Loucy (cell line): ENCODE data around the gene ATRIP.
A peak's percentile ranks its signal among the peaks of the same experiment; 100 is the strongest.

ENCODE experiments used
- H2AFZ ChIP-seq: fragments of 200-600 bp; sonication (generic); 2 replicates; pipeline ENCODE4 v1.6.0; 2016; ENCODE audit warnings: antibody characterized with exemption, mild to moderate bottlenecking, low read length, moderate library complexity
- H3F3A ChIP-seq: fragments of 200-600 bp; 2 replicates; pipeline ENCODE4 v1.6.0; 2016; ENCODE audit warnings: antibody characterized with exemption, low read depth, mild to moderate bottlenecking
- H3K27me3 ChIP-seq: fragments of 200-600 bp; sonication (generic); 2 replicates; pipeline ENCODE4 v1.6.1; 2014; ENCODE audit warnings: low read length, mild to moderate bottlenecking; ENCODE audit not compliant: insufficient read depth, poor library complexity, severe bottlenecking
- H3K36me3 ChIP-seq: fragments of 200-600 bp; sonication (generic); 2 replicates; pipeline ENCODE4 v1.6.1; 2016; ENCODE audit warnings: low read length; ENCODE audit not compliant: insufficient read depth
- H3K4me1 ChIP-seq: fragments of 200-600 bp; sonication (generic); 2 replicates; pipeline ENCODE4 v1.5.1; 2014; ENCODE audit warnings: low read length, mild to moderate bottlenecking; ENCODE audit not compliant: insufficient read depth, poor library complexity, severe bottlenecking
- H3K4me2 ChIP-seq: fragments of 200-600 bp; sonication (generic); 2 replicates; pipeline ENCODE4 v1.6.0; 2014; ENCODE audit warnings: antibody characterized with exemption, low read length, low read depth, mild to moderate bottlenecking; ENCODE audit not compliant: poor library complexity, severe bottlenecking
- H3K4me3 ChIP-seq: fragments of 200-600 bp; sonication (generic); 2 replicates; pipeline ENCODE4 v1.5.1; 2014; ENCODE audit warnings: low read length, mild to moderate bottlenecking, mixed read lengths; ENCODE audit not compliant: poor library complexity, severe bottlenecking
- H3K79me2 ChIP-seq: fragments of 200-600 bp; sonication (generic); 2 replicates; pipeline ENCODE4 v1.6.1; 2014; ENCODE audit warnings: low read length; ENCODE audit not compliant: insufficient read depth
- H3K9ac ChIP-seq: fragments of 200-600 bp; sonication (generic); 2 replicates; pipeline ENCODE4 v1.6.0; 2014; ENCODE audit warnings: mild to moderate bottlenecking, low read depth, low read length, moderate library complexity; ENCODE audit not compliant: poor library complexity, severe bottlenecking
- H3K9me2 ChIP-seq: fragments of 200-600 bp; sonication (generic); replicated peaks from 2 replicates; pipeline ENCODE4 v1.6.1; 2016; ENCODE audit warnings: low read depth, low read length, mixed read lengths
- H3K9me3 ChIP-seq: fragments of 200-600 bp; sonication (generic); 2 replicates; pipeline ENCODE4 v1.6.1; 2014; ENCODE audit warnings: mild to moderate bottlenecking, antibody characterized with exemption, low read length, low read depth; ENCODE audit not compliant: insufficient read depth
- H4K20me1 ChIP-seq: fragments of 200-600 bp; sonication (generic); 2 replicates; pipeline ENCODE4 v1.6.0; 2014; ENCODE audit warnings: antibody characterized with exemption, low read length, mild to moderate bottlenecking; ENCODE audit not compliant: insufficient read depth, poor library complexity, severe bottlenecking
- CTCF ChIP-seq: fragments of 200-600 bp; sonication (generic); conservative IDR thresholded peaks from 2 replicates; pipeline ENCODE4 v1.5.1; 2014; ENCODE audit warnings: mild to moderate bottlenecking, antibody characterized with exemption, low read length
- EZH2phosphoT487 ChIP-seq: fragments of 200-600 bp; IDR thresholded peaks from 2 replicates; pipeline ENCODE4 v1.6.1; 2018; ENCODE audit warnings: antibody characterized with exemption, mild to moderate bottlenecking, moderate library complexity, borderline replicate concordance

The ATRIP gene

GRCh38 chr3:48445277-48445882 lies 1.2 kb upstream of the ATRIP start:
- no peaks in the 10 kb centered on the region for H3K27me3 ChIP-seq
- H3K4me3 ChIP-seq, result peak overlapping the region; percentile 98
- peaks cover 39% of the 10 kb centered on the region for H3K4me1 ChIP-seq
- H3K9me2 ChIP-seq, result no peaks in the 10 kb centered on the region
- TF ChIP-seq CTCF (no peak), EZH2phosphoT487 (no peak)
- peaks cover 10% of the 10 kb centered on the region; the same call in 1 of the 2 replicates for H3K36me3 ChIP-seq
- H3K9ac ChIP-seq, result peak overlapping the region; percentile 95
- no peaks in the 10 kb centered on the region for H3F3A ChIP-seq
- no peak overlapping the region for H2AFZ ChIP-seq
- H3K4me2 ChIP-seq, result peak overlapping the region; percentile 97
- H3K79me2 ChIP-seq, result peaks cover 55% of the 10 kb centered on the region
- no peaks in the 10 kb centered on the region for H3K9me3 ChIP-seq
- H4K20me1 ChIP-seq, result peaks cover 31% of the 10 kb centered on the region

- Histone ChIP-seq H3K27me3 (no peaks in the 10 kb centered on the region), H3K36me3 (peaks cover 10% of the 10 kb centered on the region; the same call in 1 of the 2 replicates), H3K4me1 (peaks cover 39% of the 10 kb centered on the region), H3K4me2 (peak overlapping the region; percentile 97), H3K79me2 (peaks cover 49% of the 10 kb centered on the region), H3F3A (no peaks in the 10 kb centered on the region), H3K4me3 (peak overlapping the region; percentile 98), H3K9me2 (no peaks in the 10 kb centered on the region), H4K20me1 (peaks cover 26% of the 10 kb centered on the region), H2AFZ (peak overlapping the region; percentile 94), H3K9me3 (no peaks in the 10 kb centered on the region), H3K9ac (peak overlapping the region; percentile 95)
- TF ChIP-seq EZH2phosphoT487, result no peak
- no peak for TF ChIP-seq CTCF
Measured at GRCh38 chr3:48446043-48446424, 503 bp upstream of the ATRIP start.

GRCh38 chr3:48451270-48451669 lies 4.7 kb downstream of the ATRIP start:
- Histone ChIP-seq H2AFZ (no peak overlapping the region), H3F3A (no peaks in the 10 kb centered on the region), H3K79me2 (peaks cover 23% of the 10 kb centered on the region), H3K4me1 (peaks cover 19% of the 10 kb centered on the region), H3K9me2 (no peaks in the 10 kb centered on the region), H3K4me3 (no peak overlapping the region), H3K9ac (no peak overlapping the region), H3K4me2 (no peak overlapping the region), H3K9me3 (no peaks in the 10 kb centered on the region), H3K27me3 (no peaks in the 10 kb centered on the region), H3K36me3 (peaks cover 14% of the 10 kb centered on the region; the same call in 1 of the 2 replicates), H4K20me1 (peaks cover 5% of the 10 kb centered on the region)
- no peak for TF ChIP-seq CTCF
- no peak for TF ChIP-seq EZH2phosphoT487
